GM19043 (cell line): Measurements from ENCODE around the gene ZNF217.
"Not testable (repeated sequence)": the region's sequence is repeated elsewhere in the genome, so short reads cannot be mapped to it uniquely, and the experiment has no call there.

Experiments used
- ATAC-seq: cut with Tn5 transposase; IDR thresholded peaks from one replicate; pipeline ENCODE4 v1.9.1; 2021; ENCODE audit warnings: low read depth; ENCODE audit not compliant: unreplicated experiment

Gene ZNF217

GRCh38 chr20:53570446-53571276 is 23.0 kb downstream of the ZNF217 start:
- ATAC-seq: no peak

- ATAC-seq: no peak
These were observed 23.9 kb downstream of the ZNF217 start for GRCh38 chr20:53569606-53570307.

- ATAC-seq: no peak
These were observed 24.6 kb downstream of the ZNF217 start for GRCh38 chr20:53569005-53569404.

- ATAC-seq: no peak
These were observed 25.3 kb downstream of the ZNF217 start for GRCh38 chr20:53568351-53568750.

- ATAC-seq: no peak
These were observed 26.2 kb downstream of the ZNF217 start for GRCh38 chr20:53567379-53567917.

GRCh38 chr20:53566623-53567022 is 27.0 kb downstream of the ZNF217 start:
- not testable (repeated sequence) for ATAC-seq

- no peak for ATAC-seq
These were observed 28.4 kb downstream of the ZNF217 start for GRCh38 chr20:53565254-53565653.

- ATAC-seq: not testable (repeated sequence)
These were observed 31.4 kb downstream of the ZNF217 start for GRCh38 chr20:53562104-53562764.

GRCh38 chr20:53561505-53561904 is 32.1 kb downstream of the ZNF217 start:
- ATAC-seq: no peak

- no peak for ATAC-seq
These were observed 33.8 kb downstream of the ZNF217 start for GRCh38 chr20:53559816-53560215.

GRCh38 chr20:53557130-53557529 is 36.5 kb downstream of the ZNF217 start:
- no peak for ATAC-seq

GRCh38 chr20:53556267-53556897 is 37.3 kb downstream of the ZNF217 start:
- no peak for ATAC-seq

- no peak for ATAC-seq
These were observed 37.8 kb downstream of the ZNF217 start for GRCh38 chr20:53555816-53556215.

- no peak for ATAC-seq
These were observed 38.6 kb downstream of the ZNF217 start for GRCh38 chr20:53555081-53555480.

GRCh38 chr20:53552572-53552893 is 41.1 kb downstream of the ZNF217 start:
- ATAC-seq: not testable (repeated sequence)

GRCh38 chr20:53551719-53552571 is 41.7 kb downstream of the ZNF217 start:
- not testable (repeated sequence) for ATAC-seq

GRCh38 chr20:53550280-53551187 is 43.1 kb downstream of the ZNF217 start:
- ATAC-seq: no peak

- ATAC-seq: no peak
These were observed 45.9 kb downstream of the ZNF217 start for GRCh38 chr20:53547664-53548239.
